Measurements from ENCODE around the gene NR3C2.

The NR3C2 gene

DNA sequence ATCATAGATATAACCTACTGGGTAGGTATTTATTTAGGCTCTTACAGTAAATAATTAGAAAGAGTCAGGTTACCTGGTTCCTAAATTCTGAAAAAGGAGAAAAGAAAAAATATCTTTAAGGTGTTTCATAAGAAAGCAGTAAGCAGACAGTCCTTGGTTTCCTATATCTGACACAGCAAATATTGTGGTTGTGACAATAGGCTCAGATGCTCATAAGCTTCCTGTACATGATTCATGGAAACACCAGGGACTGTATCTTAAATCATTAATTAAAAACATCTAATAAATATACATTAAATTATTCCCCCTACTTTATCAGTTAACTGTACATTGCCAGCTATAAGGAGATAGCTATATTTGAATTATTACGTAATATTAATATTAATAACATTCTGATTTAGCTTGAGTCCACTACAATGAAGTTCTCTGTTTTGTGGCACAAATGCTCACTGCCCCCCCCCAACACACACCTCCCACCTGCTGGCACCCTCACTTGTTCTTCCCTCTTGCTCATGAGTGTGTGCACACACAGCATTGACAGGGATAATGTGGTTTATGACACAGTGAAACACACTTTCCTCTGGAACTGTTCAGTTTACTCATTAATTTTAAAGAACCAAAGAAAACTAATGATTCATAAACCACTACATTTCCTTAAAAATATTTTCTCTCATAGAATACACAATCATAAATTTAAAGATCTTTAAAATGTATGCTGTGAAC, 187.4 kb downstream of the NR3C2 start:
- in situ Hi-C loops (cut with HindIII; ENCODE audit: low sequenced_read_pairs): no loop called here
- H3K4me3 ChIP-seq (ENCODE audit: low read depth, low read length): no peak overlapping the region
- no peak for DNase-seq (ENCODE audit: low read depth)
- TF ChIP-seq, protein P1, sequence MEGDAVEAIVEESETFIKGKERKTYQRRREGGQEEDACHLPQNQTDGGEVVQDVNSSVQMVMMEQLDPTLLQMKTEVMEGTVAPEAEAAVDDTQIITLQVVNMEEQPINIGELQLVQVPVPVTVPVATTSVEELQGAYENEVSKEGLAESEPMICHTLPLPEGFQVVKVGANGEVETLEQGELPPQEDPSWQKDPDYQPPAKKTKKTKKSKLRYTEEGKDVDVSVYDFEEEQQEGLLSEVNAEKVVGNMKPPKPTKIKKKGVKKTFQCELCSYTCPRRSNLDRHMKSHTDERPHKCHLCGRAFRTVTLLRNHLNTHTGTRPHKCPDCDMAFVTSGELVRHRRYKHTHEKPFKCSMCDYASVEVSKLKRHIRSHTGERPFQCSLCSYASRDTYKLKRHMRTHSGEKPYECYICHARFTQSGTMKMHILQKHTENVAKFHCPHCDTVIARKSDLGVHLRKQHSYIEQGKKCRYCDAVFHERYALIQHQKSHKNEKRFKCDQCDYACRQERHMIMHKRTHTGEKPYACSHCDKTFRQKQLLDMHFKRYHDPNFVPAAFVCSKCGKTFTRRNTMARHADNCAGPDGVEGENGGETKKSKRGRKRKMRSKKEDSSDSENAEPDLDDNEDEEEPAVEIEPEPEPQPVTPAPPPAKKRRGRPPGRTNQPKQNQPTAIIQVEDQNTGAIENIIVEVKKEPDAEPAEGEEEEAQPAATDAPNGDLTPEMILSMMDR (IDR thresholded peaks at IDR 0.05; ENCODE audit: low read depth, low read length, missing control alignments): no peak

DNA sequence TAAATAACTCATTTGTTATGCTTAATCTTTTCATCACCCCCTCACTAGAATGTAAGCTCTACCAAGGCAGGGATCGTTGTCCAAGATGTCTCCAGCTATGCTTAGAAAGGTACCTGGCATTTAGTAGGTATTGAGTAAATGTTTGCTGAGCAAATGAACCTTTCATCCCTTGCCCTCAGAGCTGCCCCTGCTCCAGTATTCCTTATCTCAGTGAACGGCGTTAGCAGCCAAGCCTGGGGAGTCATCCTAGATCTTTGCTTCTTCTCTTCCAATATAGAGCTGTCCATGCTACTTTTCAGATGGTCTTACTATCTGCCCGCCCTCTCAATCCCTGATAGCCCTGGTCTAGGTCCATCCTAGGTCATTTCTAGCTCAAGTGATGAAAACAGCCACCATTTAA, 188.4 kb downstream of the NR3C2 start:
- TF ChIP-seq, protein P1 (IDR thresholded peaks at IDR 0.05; ENCODE audit: low read depth, low read length, missing control alignments): no peak
- no peak for DNase-seq (ENCODE audit: low read depth)
- in situ Hi-C loops (cut with HindIII; ENCODE audit: low sequenced_read_pairs): no loop called here
- no peak overlapping the region for H3K4me3 ChIP-seq (ENCODE audit: low read depth, low read length)

DNA sequence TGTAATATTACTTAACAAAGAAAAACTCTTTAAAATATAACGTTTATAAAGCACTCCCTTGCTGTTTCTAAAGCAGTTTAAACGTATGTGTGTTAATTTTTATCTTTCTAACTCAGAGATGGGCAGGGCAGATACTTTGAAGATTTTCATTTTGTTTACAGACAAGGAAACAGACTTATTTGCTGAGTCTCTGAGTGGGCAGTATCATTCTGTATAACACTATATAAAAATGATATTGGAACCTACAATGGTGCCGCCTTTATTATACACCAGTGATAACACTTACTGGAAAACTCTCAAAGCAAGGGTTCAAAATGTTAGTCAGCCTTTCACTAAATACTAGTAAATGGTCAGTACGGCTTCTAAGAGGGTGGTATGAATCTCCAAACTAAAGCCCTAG, 193.4 kb downstream of the NR3C2 start:
- no peak for DNase-seq (ENCODE audit: low read depth)
- H3K4me3 ChIP-seq (ENCODE audit: low read depth, low read length): no peak overlapping the region
- TF ChIP-seq, protein P1 (IDR thresholded peaks at IDR 0.05; ENCODE audit: low read depth, low read length, missing control alignments): no peak
- in situ Hi-C loops (cut with HindIII; ENCODE audit: low sequenced_read_pairs): no loop called here

DNA sequence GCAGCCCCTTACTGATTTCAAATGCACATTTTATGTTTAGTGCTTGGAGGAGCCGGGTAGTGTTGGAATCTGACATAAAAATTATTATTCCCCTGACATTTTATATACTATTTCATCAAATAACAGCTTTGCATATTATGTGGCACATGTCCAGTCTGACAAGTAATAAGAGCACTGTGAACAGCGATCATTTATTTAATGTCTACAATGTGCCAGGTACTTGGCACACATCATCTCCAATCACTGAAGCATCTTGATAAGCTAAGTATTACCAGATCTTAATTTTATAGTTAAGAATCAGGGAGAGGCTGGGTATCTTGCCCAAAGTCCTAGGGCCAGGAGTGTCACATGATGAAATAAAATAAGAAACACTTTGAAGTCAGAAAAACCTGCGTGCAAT, 197.2 kb downstream of the NR3C2 start:
- in situ Hi-C loops (cut with HindIII; ENCODE audit: low sequenced_read_pairs): no loop called here
- H3K4me3 ChIP-seq (ENCODE audit: low read depth, low read length): no peak overlapping the region
- TF ChIP-seq, protein P1 (IDR thresholded peaks at IDR 0.05; ENCODE audit: low read depth, low read length, missing control alignments): no peak
- DNase-seq (ENCODE audit: low read depth): no peak

DNA sequence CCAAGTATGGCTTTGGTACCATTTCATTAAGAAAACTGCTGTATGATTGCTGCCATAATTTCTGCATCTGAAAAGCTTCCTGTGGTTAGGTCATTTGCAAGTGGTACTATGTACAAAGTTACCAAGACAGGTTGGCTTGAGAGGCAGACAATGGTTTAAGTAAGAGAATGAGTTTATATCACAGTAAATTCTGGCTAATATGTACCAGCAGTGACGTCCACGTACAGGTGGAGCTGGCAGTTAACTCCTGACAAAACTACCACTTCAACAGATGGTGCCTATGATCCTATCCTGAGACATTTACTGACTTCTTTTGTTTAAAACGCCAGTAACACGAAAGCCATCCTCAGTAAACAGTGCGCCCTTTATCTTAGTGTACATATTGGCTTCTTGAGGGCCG, 198.4 kb downstream of the NR3C2 start:
- TF ChIP-seq, protein P1 (IDR thresholded peaks at IDR 0.05; ENCODE audit: low read depth, low read length, missing control alignments): no peak
- DNase-seq (ENCODE audit: low read depth): no peak
- in situ Hi-C loops (cut with HindIII; ENCODE audit: low sequenced_read_pairs): no loop called here
- H3K4me3 ChIP-seq (ENCODE audit: low read depth, low read length): no peak overlapping the region

DNA sequence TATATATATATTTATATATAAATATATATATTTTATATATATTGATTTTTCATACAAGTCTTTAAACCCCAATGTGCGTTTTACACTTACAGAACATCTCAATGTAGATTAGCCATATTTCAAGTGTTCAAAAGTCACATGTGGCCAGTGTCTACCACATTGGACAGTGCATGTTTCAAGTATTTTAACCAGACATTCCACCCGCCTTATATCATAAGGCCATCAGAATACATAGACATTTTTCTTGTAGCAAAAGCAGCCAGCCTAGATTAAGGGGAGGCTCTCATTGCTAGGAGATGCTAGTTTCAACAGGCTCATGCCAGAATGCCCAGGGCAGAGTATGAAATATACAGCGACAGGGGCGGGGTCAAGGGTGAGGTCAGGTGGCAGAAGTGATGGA, 202.0 kb downstream of the NR3C2 start:
- in situ Hi-C loops (cut with HindIII; ENCODE audit: low sequenced_read_pairs): no loop called here
- H3K4me3 ChIP-seq (ENCODE audit: low read depth, low read length): no peak overlapping the region
- no peak for DNase-seq (ENCODE audit: low read depth)
- TF ChIP-seq, protein P1 (IDR thresholded peaks at IDR 0.05; ENCODE audit: low read depth, low read length, missing control alignments): no peak

Data from astrocyte of the cerebellum (primary cell).